GM18519 (cell line): ENCODE data around the gene BAIAP2.

Experiments
- ATAC-seq: cut with Tn5 transposase; IDR thresholded peaks from one replicate; pipeline ENCODE4 v1.9.1; 2021; ENCODE audit warnings: mild to moderate bottlenecking, moderate library complexity; ENCODE audit not compliant: unreplicated experiment, low FRiP score

The BAIAP2 gene

GRCh38 chr17:81082177-81083073 lies 47.5 kb downstream of the BAIAP2 start:
- ATAC-seq: no peak

GRCh38 chr17:81083125-81083765 lies 48.3 kb downstream of the BAIAP2 start:
- no peak for ATAC-seq

GRCh38 chr17:81084680-81085419 lies 49.9 kb downstream of the BAIAP2 start:
- ATAC-seq: no peak

GRCh38 chr17:81085420-81085911 lies 50.5 kb downstream of the BAIAP2 start:
- ATAC-seq: no peak

- no peak for ATAC-seq
These were observed 52.0 kb downstream of the BAIAP2 start for GRCh38 chr17:81086789-81087551.

GRCh38 chr17:81090361-81091136 lies 55.6 kb downstream of the BAIAP2 start:
- no peak for ATAC-seq

GRCh38 chr17:81091154-81091553 lies 56.2 kb downstream of the BAIAP2 start:
- ATAC-seq: no peak

- ATAC-seq: no peak
These were observed 57.0 kb downstream of the BAIAP2 start for GRCh38 chr17:81091774-81092517.

- ATAC-seq: no peak
These were observed 57.7 kb downstream of the BAIAP2 start for GRCh38 chr17:81092518-81093095.

- ATAC-seq: no peak
These were observed 58.9 kb downstream of the BAIAP2 start for GRCh38 chr17:81093619-81094508.

GRCh38 chr17:81094509-81095382 lies 59.8 kb downstream of the BAIAP2 start:
- no peak for ATAC-seq

GRCh38 chr17:81095383-81095762 lies 60.4 kb downstream of the BAIAP2 start:
- ATAC-seq: no peak

GRCh38 chr17:81096741-81097133 lies 61.8 kb downstream of the BAIAP2 start:
- no peak for ATAC-seq

- ATAC-seq: no peak
These were observed 62.4 kb downstream of the BAIAP2 start for GRCh38 chr17:81097134-81097942.

- no peak for ATAC-seq
These were observed 63.0 kb downstream of the BAIAP2 start for GRCh38 chr17:81097943-81098308.

- no peak for ATAC-seq
These were observed 64.9 kb downstream of the BAIAP2 start for GRCh38 chr17:81099888-81100287.
